ENCODE data around the gene KRT71. TPM values are rescaled to one million over a fixed set of nuclear protein-coding genes. Genes with fewer than 3 reads are reported as not detected.

Gene KRT71
- total RNA-seq, 1 experiment from 2014 or later = not detected

- H3K27me3 ChIP-seq (ENCODE audit: insufficient read depth, low read length) = no peaks in the 10 kb centered on the region
- intact Hi-C loops (cut with micrococcal nuclease) = loop anchor here (5.0 kb wide), 2 partner anchors 192 to 427 kb away; no protein-coding TSS in a partner anchor
- no peak overlapping the region for H2AFZ ChIP-seq (ENCODE audit: low read depth, low read length, poor library complexity, severe bottlenecking)
- H3K79me2 ChIP-seq (ENCODE audit: insufficient read depth, low read length) = no peaks in the 10 kb centered on the region
- no peak overlapping the region for H3K4me3 ChIP-seq (replicated peaks in 1 of 2; ENCODE audit: low read depth in 1 of 2, low read length in 2 of 2)
- no peak for TF ChIP-seq FOSL1 (IDR thresholded peaks at IDR 0.05; ENCODE audit: low read depth)
- TF ChIP-seq REST (IDR thresholded peaks at IDR 0.05; ENCODE audit: low read depth) = no peak
- TF ChIP-seq POLR2AphosphoS5 (IDR thresholded peaks at IDR 0.05; ENCODE audit: low read depth, low read length) = no peak
- TF ChIP-seq JUND (IDR thresholded peaks at IDR 0.05) = no peak
- no peak for TF ChIP-seq ZNF274 (IDR thresholded peaks at IDR 0.05; ENCODE audit: low read depth, low read length)
- TF ChIP-seq POLR2A (IDR thresholded peaks at IDR 0.05; ENCODE audit: borderline replicate concordance, extremely low read depth, insufficient read depth, insufficient read length) = no peak
- TF ChIP-seq YY1 (IDR thresholded peaks at IDR 0.05; ENCODE audit: extremely low read depth, insufficient replicate concordance, low read depth, low read length) = no peak
- TF ChIP-seq SRF (IDR thresholded peaks at IDR 0.05; ENCODE audit: low read depth) = no peak
- no peak for TF ChIP-seq CBX3 (IDR thresholded peaks at IDR 0.05; ENCODE audit: low read depth)
- no peak for TF ChIP-seq EZH2phosphoT487 (IDR thresholded peaks at IDR 0.05; ENCODE audit: borderline replicate concordance)
- no peak for TF ChIP-seq ATF3 (IDR thresholded peaks at IDR 0.05)
- TF ChIP-seq CTCF (IDR thresholded peaks at IDR 0.05 in 2 of 3, conservative IDR thresholded peaks at IDR 0.05 in 1 of 3; ENCODE audit: borderline replicate concordance in 1 of 3, insufficient read depth in 1 of 3, low read depth in 2 of 3, low read length in 2 of 3) = no peak
- BruUV-seq (replicated peaks) = no TSS peak
- peaks cover 0 to 40% of the 10 kb centered on the region in 2 experiments; a peak in 3 of 4 replicates for H3K4me1 ChIP-seq (ENCODE audit: control insufficient read depth in 1 of 2, insufficient read depth in 2 of 2, low read length in 2 of 2)
- POLR2A ChIA-PET = no interaction called here
- no peak overlapping the region for H3K27ac ChIP-seq (ENCODE audit: low read depth, low read length)
- no peaks in the 10 kb centered on the region for H4K20me1 ChIP-seq (ENCODE audit: insufficient read depth)
- DNase-seq (ENCODE audit: low read depth, low spot score) = no peak
- H3K36me3 ChIP-seq (ENCODE audit: control insufficient read depth in 1 of 2, insufficient read depth in 2 of 2, low read length in 2 of 2) = no peaks in the 10 kb centered on the region
- no peak for ATAC-seq
- H3K4me2 ChIP-seq (ENCODE audit: low read length) = no peak overlapping the region
- RAD21 ChIA-PET (ENCODE audit: low non-redundant PET in 1 of 2, low total read pairs in 2 of 2, uncharacterized antibody in 2 of 2, unreplicated experiment in 2 of 2) = interaction anchor here in 1 of 2 experiments (0.6 to 2.4 kb wide), 4 partner anchors 188 to 408 kb away, joined by 3 to 7 read pairs (median 4); no protein-coding TSS in a partner anchor
- no peaks in the 10 kb centered on the region for H3K9me3 ChIP-seq (ENCODE audit: control insufficient read depth in 1 of 2, insufficient read depth in 1 of 2, low read depth in 1 of 2, low read length in 2 of 2)
- H3K9ac ChIP-seq (ENCODE audit: low read length) = no peak overlapping the region
- no peaks in the 10 kb centered on the region for H3K9me2 ChIP-seq (ENCODE audit: insufficient read depth)
- CTCF ChIA-PET = interaction anchor here (0.8 to 4.6 kb wide), 7 partner anchors 22 to 295 kb away, joined by 3 to 29 read pairs (median 6); no protein-coding TSS in a partner anchor
Measured at GRCh38 chr12:52584156-52584682, 31.3 kb upstream of the KRT71 start.
